ENCODE measurements around the gene KCNS3. TPM values are rescaled to one million over a fixed set of nuclear protein-coding genes. Genes with fewer than 3 reads are reported as not detected.
A peak's percentile ranks its signal among the peaks of the same experiment; 100 is the strongest.

The KCNS3 gene
- total and polyA plus RNA-seq, 2 of the 13 experiments (the other 11 are each of a cell fraction or from before 2014, with no cell fraction given) = not detected

- TF ChIP-seq ZHX1 (CRISPR knock-in tag; IDR thresholded peaks at IDR 0.05; ENCODE audit: low read depth) (no peak), ZNF749 (CRISPR knock-in tag; IDR thresholded peaks at IDR 0.05; ENCODE audit: borderline replicate concordance) (no peak), NFATC3 (CRISPR knock-in tag; IDR thresholded peaks at IDR 0.05) (0 out of 2 replicates have a peak, but pooled peaks have one; percentile 43), HNRNPLL (IDR thresholded peaks at IDR 0.05; ENCODE audit: low read depth, low read length, poor library complexity, severe bottlenecking) (peak; percentile 79), BCL6 (CRISPR knock-in tag; IDR thresholded peaks at IDR 0.05) (0 out of 2 replicates have a peak, but pooled peaks have one; percentile 8), ZNF639 (CRISPR knock-in tag; conservative IDR thresholded peaks at IDR 0.05) (no peak), ZSCAN21 (CRISPR knock-in tag; IDR thresholded peaks at IDR 0.05; ENCODE audit: borderline replicate concordance) (0 out of 2 replicates have a peak, but pooled peaks have one; percentile 3), USF2 (IDR thresholded peaks at IDR 0.05; ENCODE audit: low read depth, low read length) (no peak), USF2 (CRISPR knock-in tag; IDR thresholded peaks at IDR 0.05; ENCODE audit: borderline replicate concordance) (no peak), BORCS8-MEF2B (CRISPR knock-in tag; IDR thresholded peaks at IDR 0.05) (no peak), TARDBP (CRISPR knock-in tag; IDR thresholded peaks at IDR 0.05) (no peak), NCOA2 (CRISPR knock-in tag; IDR thresholded peaks at IDR 0.05) (no peak), NFE2 (CRISPR knock-in tag; IDR thresholded peaks at IDR 0.05) (no peak)
- TF ChIP-seq, protein P1, sequence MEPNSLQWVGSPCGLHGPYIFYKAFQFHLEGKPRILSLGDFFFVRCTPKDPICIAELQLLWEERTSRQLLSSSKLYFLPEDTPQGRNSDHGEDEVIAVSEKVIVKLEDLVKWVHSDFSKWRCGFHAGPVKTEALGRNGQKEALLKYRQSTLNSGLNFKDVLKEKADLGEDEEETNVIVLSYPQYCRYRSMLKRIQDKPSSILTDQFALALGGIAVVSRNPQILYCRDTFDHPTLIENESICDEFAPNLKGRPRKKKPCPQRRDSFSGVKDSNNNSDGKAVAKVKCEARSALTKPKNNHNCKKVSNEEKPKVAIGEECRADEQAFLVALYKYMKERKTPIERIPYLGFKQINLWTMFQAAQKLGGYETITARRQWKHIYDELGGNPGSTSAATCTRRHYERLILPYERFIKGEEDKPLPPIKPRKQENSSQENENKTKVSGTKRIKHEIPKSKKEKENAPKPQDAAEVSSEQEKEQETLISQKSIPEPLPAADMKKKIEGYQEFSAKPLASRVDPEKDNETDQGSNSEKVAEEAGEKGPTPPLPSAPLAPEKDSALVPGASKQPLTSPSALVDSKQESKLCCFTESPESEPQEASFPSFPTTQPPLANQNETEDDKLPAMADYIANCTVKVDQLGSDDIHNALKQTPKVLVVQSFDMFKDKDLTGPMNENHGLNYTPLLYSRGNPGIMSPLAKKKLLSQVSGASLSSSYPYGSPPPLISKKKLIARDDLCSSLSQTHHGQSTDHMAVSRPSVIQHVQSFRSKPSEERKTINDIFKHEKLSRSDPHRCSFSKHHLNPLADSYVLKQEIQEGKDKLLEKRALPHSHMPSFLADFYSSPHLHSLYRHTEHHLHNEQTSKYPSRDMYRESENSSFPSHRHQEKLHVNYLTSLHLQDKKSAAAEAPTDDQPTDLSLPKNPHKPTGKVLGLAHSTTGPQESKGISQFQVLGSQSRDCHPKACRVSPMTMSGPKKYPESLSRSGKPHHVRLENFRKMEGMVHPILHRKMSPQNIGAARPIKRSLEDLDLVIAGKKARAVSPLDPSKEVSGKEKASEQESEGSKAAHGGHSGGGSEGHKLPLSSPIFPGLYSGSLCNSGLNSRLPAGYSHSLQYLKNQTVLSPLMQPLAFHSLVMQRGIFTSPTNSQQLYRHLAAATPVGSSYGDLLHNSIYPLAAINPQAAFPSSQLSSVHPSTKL (CRISPR knock-in tag; IDR thresholded peaks at IDR 0.05) = no peak
Observed at GRCh38 chr2:17879137-17879912, 858 bp downstream of the KCNS3 start (continued).
